OCI-LY7 (cell line): Measurements from ENCODE around the gene GLIS1.

Source experiments
- EZH2phosphoT487 ChIP-seq: fragments of 200-600 bp; sonication (generic); IDR thresholded peaks from 2 replicates; pipeline ENCODE4 v1.6.1; 2018; ENCODE audit warnings: low read depth, borderline replicate concordance, mild to moderate bottlenecking, mixed run types, antibody characterized with exemption, low read length, moderate library complexity, mixed read lengths
- TF ChIP-seq, protein P1 (sequence below): fragments of 200-600 bp; sonication (generic); conservative IDR thresholded peaks from 2 replicates; pipeline ENCODE4 v1.5.1; 2014; ENCODE audit warnings: mild to moderate bottlenecking, antibody characterized with exemption, low read length, moderate library complexity, mixed read lengths

DNA sequence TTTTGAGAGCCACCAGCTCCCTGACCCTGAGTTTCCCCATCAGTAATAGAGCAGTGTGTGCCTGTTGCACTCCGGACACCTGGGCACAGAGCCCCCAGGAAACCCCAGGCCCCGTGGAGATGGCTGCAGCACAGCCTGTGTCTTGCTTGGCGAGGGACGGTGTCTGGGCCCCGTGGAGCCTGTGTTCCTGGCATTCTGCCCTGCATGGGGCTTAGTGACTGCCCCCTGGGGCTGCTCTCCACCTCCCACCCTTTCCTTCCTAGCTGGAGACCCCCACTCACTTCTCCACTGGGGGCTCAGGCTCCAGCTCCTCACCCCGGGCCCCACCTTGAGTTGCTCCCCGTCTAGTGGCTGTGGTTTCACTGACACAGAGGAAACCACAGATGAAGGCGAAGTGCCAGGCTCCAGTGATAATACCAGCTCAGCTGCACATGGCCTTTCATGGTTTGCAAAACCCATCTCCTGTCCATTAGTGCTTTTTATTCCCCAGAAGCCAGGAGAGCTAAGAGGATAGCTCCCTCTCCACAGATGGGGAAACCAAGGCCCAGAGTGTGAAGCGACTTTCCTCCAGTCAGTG lies 240.3 kb downstream of the GLIS1 start:
- TF ChIP-seq, protein P1, sequence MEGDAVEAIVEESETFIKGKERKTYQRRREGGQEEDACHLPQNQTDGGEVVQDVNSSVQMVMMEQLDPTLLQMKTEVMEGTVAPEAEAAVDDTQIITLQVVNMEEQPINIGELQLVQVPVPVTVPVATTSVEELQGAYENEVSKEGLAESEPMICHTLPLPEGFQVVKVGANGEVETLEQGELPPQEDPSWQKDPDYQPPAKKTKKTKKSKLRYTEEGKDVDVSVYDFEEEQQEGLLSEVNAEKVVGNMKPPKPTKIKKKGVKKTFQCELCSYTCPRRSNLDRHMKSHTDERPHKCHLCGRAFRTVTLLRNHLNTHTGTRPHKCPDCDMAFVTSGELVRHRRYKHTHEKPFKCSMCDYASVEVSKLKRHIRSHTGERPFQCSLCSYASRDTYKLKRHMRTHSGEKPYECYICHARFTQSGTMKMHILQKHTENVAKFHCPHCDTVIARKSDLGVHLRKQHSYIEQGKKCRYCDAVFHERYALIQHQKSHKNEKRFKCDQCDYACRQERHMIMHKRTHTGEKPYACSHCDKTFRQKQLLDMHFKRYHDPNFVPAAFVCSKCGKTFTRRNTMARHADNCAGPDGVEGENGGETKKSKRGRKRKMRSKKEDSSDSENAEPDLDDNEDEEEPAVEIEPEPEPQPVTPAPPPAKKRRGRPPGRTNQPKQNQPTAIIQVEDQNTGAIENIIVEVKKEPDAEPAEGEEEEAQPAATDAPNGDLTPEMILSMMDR, result no peak
- TF ChIP-seq EZH2phosphoT487, result no peak
